GM11168 (cell line): Measurements from ENCODE around the gene IQCE.

Experiments used
- in situ Hi-C: fragments of 300-500 bp; cut with MboI; formaldehyde crosslinking; loops from one replicate; pipeline ENCODE4 v1.12.0; 2022; ENCODE audit warnings: low sequenced_read_pairs; ENCODE audit not compliant: unreplicated experiment

The IQCE gene, protein sequence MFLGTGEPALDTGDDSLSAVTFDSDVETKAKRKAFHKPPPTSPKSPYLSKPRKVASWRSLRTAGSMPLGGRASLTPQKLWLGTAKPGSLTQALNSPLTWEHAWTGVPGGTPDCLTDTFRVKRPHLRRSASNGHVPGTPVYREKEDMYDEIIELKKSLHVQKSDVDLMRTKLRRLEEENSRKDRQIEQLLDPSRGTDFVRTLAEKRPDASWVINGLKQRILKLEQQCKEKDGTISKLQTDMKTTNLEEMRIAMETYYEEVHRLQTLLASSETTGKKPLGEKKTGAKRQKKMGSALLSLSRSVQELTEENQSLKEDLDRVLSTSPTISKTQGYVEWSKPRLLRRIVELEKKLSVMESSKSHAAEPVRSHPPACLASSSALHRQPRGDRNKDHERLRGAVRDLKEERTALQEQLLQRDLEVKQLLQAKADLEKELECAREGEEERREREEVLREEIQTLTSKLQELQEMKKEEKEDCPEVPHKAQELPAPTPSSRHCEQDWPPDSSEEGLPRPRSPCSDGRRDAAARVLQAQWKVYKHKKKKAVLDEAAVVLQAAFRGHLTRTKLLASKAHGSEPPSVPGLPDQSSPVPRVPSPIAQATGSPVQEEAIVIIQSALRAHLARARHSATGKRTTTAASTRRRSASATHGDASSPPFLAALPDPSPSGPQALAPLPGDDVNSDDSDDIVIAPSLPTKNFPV

DNA sequence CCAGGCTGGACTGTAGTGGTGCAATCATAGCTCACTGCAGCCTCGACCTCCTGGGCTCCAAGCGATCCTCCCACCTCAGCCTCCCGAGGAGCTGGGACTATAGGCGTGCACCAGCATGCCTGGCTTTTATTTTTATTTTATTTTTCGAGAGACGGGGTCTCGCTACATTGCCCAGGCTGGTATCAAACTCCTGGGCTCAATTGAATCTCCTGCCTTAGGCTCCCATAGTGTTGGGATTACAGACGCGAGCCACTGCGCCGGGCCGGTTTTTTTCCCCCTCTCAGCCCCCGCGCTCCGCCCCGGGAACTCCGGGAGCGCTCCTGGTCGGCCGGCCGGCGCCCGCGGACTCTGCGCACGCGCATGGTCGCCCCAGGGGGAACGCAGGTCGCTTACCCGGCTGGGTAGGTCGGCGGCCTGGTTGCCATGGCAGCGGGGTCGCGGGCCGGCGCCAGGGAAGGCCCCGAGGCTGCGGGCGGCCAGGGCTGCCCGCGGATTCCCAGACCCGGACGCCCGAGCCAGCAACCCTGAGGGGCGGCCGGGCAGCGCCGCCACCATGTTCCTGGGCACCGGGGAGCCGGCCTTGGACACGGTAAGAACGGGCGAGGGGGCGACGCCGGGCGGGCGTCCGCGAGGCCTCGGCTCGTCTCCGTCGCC lies at the start of gene IQCE:
IQCE (plus strand) TSS at position 351 of the 654 bp plus-strand sequence; CDS start at position 554, 203 bp downstream.
- in situ Hi-C loops: no loop called here

GRCh38 chr7:2509298-2509906 lies 49.4 kb upstream of the IQCE start:
- in situ Hi-C loops: no loop called here

DNA sequence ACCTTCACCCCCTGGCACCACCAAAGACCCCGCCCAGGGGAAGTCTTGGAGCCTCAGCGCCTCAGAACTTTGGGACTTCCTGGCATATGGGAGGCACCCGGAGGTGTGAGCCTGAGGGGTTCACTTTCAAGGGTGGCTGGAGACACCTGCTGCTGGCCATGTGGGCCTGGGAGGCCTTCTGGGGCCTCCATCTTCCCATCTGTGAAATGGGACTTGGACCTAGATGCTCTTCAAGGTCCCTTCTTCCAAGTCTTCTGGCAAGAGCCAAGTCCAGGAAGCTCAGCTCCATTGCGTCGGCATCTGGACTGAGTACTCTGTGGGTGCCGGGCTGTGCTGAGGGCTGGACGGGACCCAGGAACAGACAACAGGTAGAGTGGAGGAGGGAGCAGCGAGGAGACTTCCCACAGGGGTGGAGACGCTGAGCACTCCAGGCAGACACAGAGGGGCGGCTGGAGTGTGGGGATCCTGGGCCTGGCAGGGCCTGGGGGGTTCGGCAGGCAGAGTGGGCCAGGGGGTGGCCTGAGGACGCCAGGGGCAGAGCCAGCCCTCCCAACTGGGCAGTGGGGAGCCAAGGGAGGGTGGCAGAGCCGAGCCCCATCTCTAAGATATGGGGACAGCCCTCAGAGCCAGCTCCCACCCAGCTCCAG lies 48.5 kb upstream of the IQCE start:
- in situ Hi-C loops: no loop called here

- in situ Hi-C loops: no loop called here
Measured at GRCh38 chr7:2510909-2511768, 47.6 kb upstream of the IQCE start.

GRCh38 chr7:2511769-2512168 lies 47.0 kb upstream of the IQCE start:
- in situ Hi-C loops: no loop called here

DNA sequence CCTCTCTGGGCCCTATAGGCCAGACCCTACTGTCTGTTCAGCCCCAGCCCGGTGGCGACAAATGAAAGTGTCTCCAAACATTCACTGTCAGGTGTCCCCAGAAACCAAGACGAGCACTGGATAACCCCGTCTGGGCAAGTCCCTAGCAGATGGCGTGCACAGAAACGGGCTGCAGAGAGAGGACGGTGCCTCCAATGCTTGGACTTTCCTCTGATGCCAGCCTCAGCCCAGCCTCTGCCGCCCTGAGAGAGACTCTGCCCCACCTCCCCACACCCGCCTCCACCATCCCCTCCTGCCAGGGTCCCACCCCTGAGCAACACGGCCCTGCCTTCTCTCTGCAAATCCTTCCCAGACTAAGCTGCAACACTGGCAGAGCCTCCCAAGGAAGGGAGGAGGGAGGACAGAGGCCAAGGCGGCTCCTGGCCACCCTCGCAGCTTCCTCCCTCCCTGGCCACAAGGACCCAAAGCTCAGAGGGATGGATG lies 46.6 kb upstream of the IQCE start:
- in situ Hi-C loops: no loop called here

DNA sequence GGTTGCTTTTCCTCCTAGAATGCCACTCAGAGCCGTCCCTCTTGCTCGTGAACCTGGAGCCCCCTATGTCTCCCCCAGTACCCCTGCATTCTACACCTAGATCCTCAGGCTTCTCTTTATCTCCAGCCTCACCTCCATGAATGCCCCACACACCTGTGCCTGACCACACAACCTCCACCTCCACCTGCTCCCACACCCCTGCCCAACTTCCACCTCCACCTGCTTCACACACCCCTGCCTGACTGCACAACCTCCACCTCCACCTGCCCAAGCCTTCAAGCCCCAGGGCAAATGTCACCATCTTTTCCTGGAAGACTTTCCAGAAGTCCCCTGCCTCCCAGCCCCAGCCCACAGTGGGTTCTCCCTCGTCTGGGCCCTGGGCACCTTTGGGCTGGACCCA lies 46.1 kb upstream of the IQCE start:
- in situ Hi-C loops: no loop called here

- in situ Hi-C loops: no loop called here
Measured at GRCh38 chr7:2513702-2514101, 45.1 kb upstream of the IQCE start.

- in situ Hi-C loops: no loop called here
Measured at GRCh38 chr7:2514473-2515423, 44.0 kb upstream of the IQCE start.

GRCh38 chr7:2515424-2516193 lies 43.2 kb upstream of the IQCE start:
- in situ Hi-C loops: no loop called here

GRCh38 chr7:2516194-2516555 lies 42.6 kb upstream of the IQCE start:
- in situ Hi-C loops: no loop called here

- in situ Hi-C loops: no loop called here
Measured at GRCh38 chr7:2517026-2517425, 41.8 kb upstream of the IQCE start.

GRCh38 chr7:2517678-2518507 lies 40.9 kb upstream of the IQCE start:
- in situ Hi-C loops: no loop called here

DNA sequence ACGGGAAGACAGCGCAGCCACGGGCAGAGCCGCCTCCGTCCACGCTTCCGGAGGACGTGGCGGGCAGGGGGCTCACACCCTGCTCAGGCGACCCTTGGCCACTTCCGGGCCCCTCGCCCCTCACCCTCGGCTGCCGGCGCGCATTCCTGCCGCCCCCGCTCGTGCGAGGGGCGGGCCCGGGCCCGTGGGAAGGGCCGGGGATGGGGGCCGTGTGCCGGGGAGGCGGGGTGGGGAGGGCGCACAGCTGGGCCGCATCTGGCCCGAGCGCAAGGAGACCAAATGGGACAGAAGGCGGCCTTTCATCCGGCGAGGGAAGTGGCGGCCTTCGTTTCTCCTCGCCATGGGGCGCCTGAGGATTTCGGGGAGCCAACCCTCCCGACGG lies 40.1 kb upstream of the IQCE start:
- in situ Hi-C loops: no loop called here

GRCh38 chr7:2519119-2519930 lies 39.5 kb upstream of the IQCE start, which contains the start of gene LFNG:
LFNG (plus strand) TSS chr7:2519774; CDS start chr7:2519862, 88 bp downstream.
- in situ Hi-C loops: no loop called here
